Measurements from ENCODE around the gene ZBTB44. TPM values are rescaled to one million over a fixed set of nuclear protein-coding genes. Genes with fewer than 3 reads are reported as not detected.

The ZBTB44 gene
- total RNA-seq, 1 donor from 2014 or later, result 43.6 TPM

GRCh38 chr11:130263351-130263750 lies 51.4 kb downstream of the ZBTB44 start:
- Mint-ChIP-seq H3K9me3 (peaks cover 8% of the 10 kb centered on the region), H3K27me3 (ENCODE audit: insufficient read depth, low read depth) (no peaks in the 10 kb centered on the region), H3K27ac (no peak overlapping the region), H3K4me1 (no peaks in the 10 kb centered on the region), H3K4me3 (no peak overlapping the region), H3K36me3 (peaks cover 30% of the 10 kb centered on the region)
- Histone ChIP-seq H3K9ac (no peak overlapping the region), H3F3A (ENCODE audit: low read depth) (no peaks in the 10 kb centered on the region), H3K36me3 (no peaks in the 10 kb centered on the region), H3K9me3 (ENCODE audit: low read depth) (no peaks in the 10 kb centered on the region), H4K20me1 (ENCODE audit: low read depth) (no peaks in the 10 kb centered on the region), H3K4me2 (no peak overlapping the region), H3K27me3 (no peaks in the 10 kb centered on the region), H3K79me2 (ENCODE audit: low read depth) (peaks cover 37% of the 10 kb centered on the region), H2AFZ (replicated peaks) (no peak overlapping the region), H3K27ac (no peak overlapping the region), H3K4me3 (no peak overlapping the region), H3K4me1 (no peaks in the 10 kb centered on the region)
- TF ChIP-seq CTCF (IDR thresholded peaks at IDR 0.05) (no peak), EZH2 (IDR thresholded peaks at IDR 0.05) (no peak), EZH2phosphoT487 (IDR thresholded peaks at IDR 0.05) (no peak)
- DNase-seq (ENCODE audit: low spot score), result no peak

- Histone ChIP-seq H3K9ac (no peak overlapping the region), H3F3A (ENCODE audit: low read depth) (no peaks in the 10 kb centered on the region), H3K9me3 (ENCODE audit: low read depth) (no peaks in the 10 kb centered on the region), H3K27me3 (no peaks in the 10 kb centered on the region), H2AFZ (replicated peaks) (no peak overlapping the region), H4K20me1 (ENCODE audit: low read depth) (no peaks in the 10 kb centered on the region), H3K4me2 (no peak overlapping the region), H3K36me3 (no peaks in the 10 kb centered on the region), H3K79me2 (ENCODE audit: low read depth) (peaks cover 45% of the 10 kb centered on the region), H3K4me1 (no peaks in the 10 kb centered on the region), H3K27ac (no peak overlapping the region), H3K4me3 (no peak overlapping the region)
- TF ChIP-seq CTCF (IDR thresholded peaks at IDR 0.05), result no peak
- no peak for TF ChIP-seq EZH2phosphoT487 (IDR thresholded peaks at IDR 0.05)
- TF ChIP-seq EZH2 (IDR thresholded peaks at IDR 0.05), result no peak
- no peaks in the 10 kb centered on the region for H3K4me1 Mint-ChIP-seq
- no peak overlapping the region for H3K4me3 Mint-ChIP-seq
- no peak overlapping the region for H3K27ac Mint-ChIP-seq
- no peak for DNase-seq (ENCODE audit: low spot score)
- peaks cover 15% of the 10 kb centered on the region for H3K9me3 Mint-ChIP-seq
- peaks cover 38% of the 10 kb centered on the region for H3K36me3 Mint-ChIP-seq
- no peaks in the 10 kb centered on the region for H3K27me3 Mint-ChIP-seq (ENCODE audit: insufficient read depth, low read depth)
These were observed 52.3 kb downstream of the ZBTB44 start for GRCh38 chr11:130262424-130262823.

- Mint-ChIP-seq H3K9me3 (peaks cover 20% of the 10 kb centered on the region), H3K4me1 (no peaks in the 10 kb centered on the region), H3K4me3 (no peak overlapping the region), H3K27ac (no peak overlapping the region), H3K36me3 (peaks cover 42% of the 10 kb centered on the region), H3K27me3 (ENCODE audit: insufficient read depth, low read depth) (no peaks in the 10 kb centered on the region)
- Histone ChIP-seq H3K4me2 (no peak overlapping the region), H2AFZ (replicated peaks) (no peak overlapping the region), H3K27ac (no peak overlapping the region), H3K36me3 (no peaks in the 10 kb centered on the region), H3K79me2 (ENCODE audit: low read depth) (peaks cover 49% of the 10 kb centered on the region), H3K9me3 (ENCODE audit: low read depth) (no peaks in the 10 kb centered on the region), H3F3A (ENCODE audit: low read depth) (no peaks in the 10 kb centered on the region), H3K27me3 (no peaks in the 10 kb centered on the region), H3K4me3 (no peak overlapping the region), H3K4me1 (no peaks in the 10 kb centered on the region), H3K9ac (no peak overlapping the region), H4K20me1 (ENCODE audit: low read depth) (no peaks in the 10 kb centered on the region)
- no peak for TF ChIP-seq EZH2 (IDR thresholded peaks at IDR 0.05)
- TF ChIP-seq EZH2phosphoT487 (IDR thresholded peaks at IDR 0.05), result no peak
- TF ChIP-seq CTCF (IDR thresholded peaks at IDR 0.05), result no peak
- DNase-seq (ENCODE audit: low spot score), result no peak
These were observed 53.1 kb downstream of the ZBTB44 start for GRCh38 chr11:130261571-130261970.

All from neural progenitor cell (in vitro differentiated cells).